SH-SY5Y (cell line): ENCODE data around the gene KIRREL1.

Source experiments
- GATA2 ChIP-seq: IDR thresholded peaks from 2 replicates; pipeline ENCODE4 v1.6.1; 2011; ENCODE audit warnings: mild to moderate bottlenecking, low read depth, low read length
- GATA3 ChIP-seq: IDR thresholded peaks from 2 replicates; pipeline ENCODE4 v1.6.1; 2011; ENCODE audit warnings: low read depth, mild to moderate bottlenecking, low read length, moderate library complexity

KIRREL1 gene

GRCh38 chr1:158148468-158148867 is 155.0 kb downstream of the KIRREL1 start:
- TF ChIP-seq GATA3 (no peak), GATA2 (no peak)

- TF ChIP-seq GATA2 (no peak), GATA3 (no peak)
Measured at GRCh38 chr1:158149175-158149574, 155.7 kb downstream of the KIRREL1 start.
